GM21447 (cell line): Measurements from ENCODE around the gene DERA.
"Not testable (repeated sequence)": the region's sequence is repeated elsewhere in the genome, so short reads cannot be mapped to it uniquely, and the experiment has no call there.

Source experiments
- ATAC-seq: cut with Tn5 transposase; IDR thresholded peaks from one replicate; pipeline ENCODE4 v1.9.1; 2021; ENCODE audit not compliant: unreplicated experiment

Gene DERA

GRCh38 chr12:16057351-16057751 lies 146.2 kb downstream of the DERA start:
- ATAC-seq: not testable (repeated sequence)

GRCh38 chr12:16062611-16063010 lies 151.5 kb downstream of the DERA start:
- ATAC-seq: no peak

GRCh38 chr12:16063726-16064125 lies 152.6 kb downstream of the DERA start:
- ATAC-seq: no peak

GRCh38 chr12:16070113-16070512 lies 159.0 kb downstream of the DERA start:
- no peak for ATAC-seq

- no peak for ATAC-seq
Observed at GRCh38 chr12:16072678-16073077, 161.5 kb downstream of the DERA start.

- ATAC-seq: no peak
Observed at GRCh38 chr12:16074894-16075293, 163.8 kb downstream of the DERA start.

- ATAC-seq: no peak
Observed at GRCh38 chr12:16075887-16076286, 164.8 kb downstream of the DERA start.

GRCh38 chr12:16076557-16076956 lies 165.4 kb downstream of the DERA start:
- peak; percentile 80 for ATAC-seq

GRCh38 chr12:16076970-16077522 lies 165.9 kb downstream of the DERA start:
- peak; percentile 26 for ATAC-seq

- ATAC-seq: no peak
Observed at GRCh38 chr12:16086462-16086861, 175.3 kb downstream of the DERA start.

- ATAC-seq: no peak
Observed at GRCh38 chr12:16086942-16087341, 175.8 kb downstream of the DERA start.
